Stomach (tissue), 4 donors: ENCODE measurements around the gene CYP2A6.

Experiments
- POLR2A ChIP-seq, 4 donors: fragments of 450-650 bp; IDR thresholded peaks; one replicate each; pipeline ENCODE4 v1.6.1; 2016; ENCODE audit warnings: antibody characterized with exemption in 4 of 4, control low read depth in 2 of 4, mild to moderate bottlenecking in 1 of 4, moderate library complexity in 1 of 4
- POLR2AphosphoS5 ChIP-seq, 3 donors: sonication (generic); formaldehyde crosslinking; IDR thresholded peaks; one replicate each; pipeline ENCODE4 v1.6.1; 2016; ENCODE audit warnings: antibody characterized with exemption in 3 of 3
- TF ChIP-seq, protein P1 (sequence below), 7 experiments: fragments of 450-650 bp in 4 of 7; fragments of 200-600 bp in 3 of 7; sonication (generic) in 3 of 7; IDR thresholded peaks; one replicate each; pipeline ENCODE4 v1.5.1; 2016 to 2019; ENCODE audit warnings: antibody characterized with exemption in 7 of 7, control low read depth in 2 of 7, mild to moderate bottlenecking in 1 of 7

DNA sequence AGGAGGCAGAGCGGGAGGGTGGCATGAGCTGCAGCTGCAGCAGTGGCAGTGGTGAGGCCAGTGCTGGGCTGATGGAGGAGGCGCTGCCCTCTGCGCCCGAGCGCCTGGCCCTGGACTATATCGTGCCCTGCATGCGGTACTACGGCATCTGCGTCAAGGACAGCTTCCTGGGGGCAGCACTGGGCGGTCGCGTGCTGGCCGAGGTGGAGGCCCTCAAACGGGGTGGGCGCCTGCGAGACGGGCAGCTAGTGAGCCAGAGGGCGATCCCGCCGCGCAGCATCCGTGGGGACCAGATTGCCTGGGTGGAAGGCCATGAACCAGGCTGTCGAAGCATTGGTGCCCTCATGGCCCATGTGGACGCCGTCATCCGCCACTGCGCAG is 49.3 kb downstream of the CYP2A6 start:
- TF ChIP-seq, protein P1, sequence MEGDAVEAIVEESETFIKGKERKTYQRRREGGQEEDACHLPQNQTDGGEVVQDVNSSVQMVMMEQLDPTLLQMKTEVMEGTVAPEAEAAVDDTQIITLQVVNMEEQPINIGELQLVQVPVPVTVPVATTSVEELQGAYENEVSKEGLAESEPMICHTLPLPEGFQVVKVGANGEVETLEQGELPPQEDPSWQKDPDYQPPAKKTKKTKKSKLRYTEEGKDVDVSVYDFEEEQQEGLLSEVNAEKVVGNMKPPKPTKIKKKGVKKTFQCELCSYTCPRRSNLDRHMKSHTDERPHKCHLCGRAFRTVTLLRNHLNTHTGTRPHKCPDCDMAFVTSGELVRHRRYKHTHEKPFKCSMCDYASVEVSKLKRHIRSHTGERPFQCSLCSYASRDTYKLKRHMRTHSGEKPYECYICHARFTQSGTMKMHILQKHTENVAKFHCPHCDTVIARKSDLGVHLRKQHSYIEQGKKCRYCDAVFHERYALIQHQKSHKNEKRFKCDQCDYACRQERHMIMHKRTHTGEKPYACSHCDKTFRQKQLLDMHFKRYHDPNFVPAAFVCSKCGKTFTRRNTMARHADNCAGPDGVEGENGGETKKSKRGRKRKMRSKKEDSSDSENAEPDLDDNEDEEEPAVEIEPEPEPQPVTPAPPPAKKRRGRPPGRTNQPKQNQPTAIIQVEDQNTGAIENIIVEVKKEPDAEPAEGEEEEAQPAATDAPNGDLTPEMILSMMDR (IDR thresholded peaks at IDR 0.05): no peak
- no peak for TF ChIP-seq POLR2A (IDR thresholded peaks at IDR 0.05)
- no peak for TF ChIP-seq POLR2AphosphoS5 (IDR thresholded peaks at IDR 0.05)
